ENCODE results near the gene HPN.
A peak's percentile ranks its signal among the peaks of the same experiment; 100 is the strongest.
"Not testable (repeated sequence)": the region's sequence is repeated elsewhere in the genome, so short reads cannot be mapped to it uniquely, and the experiment has no call there.

The HPN gene

GRCh38 chr19:35004517-35005255 is 36.8 kb upstream of the HPN start:
- Mint-ChIP-seq H3K9me3 (no peaks in the 10 kb centered on the region), H3K4me3 (no peak overlapping the region), H3K27ac (peak overlapping the region; percentile 52), H3K4me1 (ENCODE audit: low read depth) (peaks cover 35% of the 10 kb centered on the region), H3K27me3 (ENCODE audit: low read depth) (no peaks in the 10 kb centered on the region), H3K36me3 (ENCODE audit: low read depth) (peaks cover 25% of the 10 kb centered on the region)
- no peak for DNase-seq (ENCODE audit: low spot score)

GRCh38 chr19:35005256-35005977 is 36.1 kb upstream of the HPN start:
- Mint-ChIP-seq H3K27ac (no peak overlapping the region), H3K4me1 (ENCODE audit: low read depth) (peaks cover 34% of the 10 kb centered on the region), H3K27me3 (ENCODE audit: low read depth) (no peaks in the 10 kb centered on the region), H3K4me3 (no peak overlapping the region), H3K9me3 (no peaks in the 10 kb centered on the region), H3K36me3 (ENCODE audit: low read depth) (peaks cover 27% of the 10 kb centered on the region)
- DNase-seq (ENCODE audit: low spot score) = no peak

- H3K4me1 Mint-ChIP-seq (ENCODE audit: low read depth) = peaks cover 32% of the 10 kb centered on the region
- H3K4me3 Mint-ChIP-seq; H3K27ac Mint-ChIP-seq; H3K27me3 Mint-ChIP-seq (ENCODE audit: low read depth); H3K9me3 Mint-ChIP-seq; DNase-seq (ENCODE audit: low spot score): not testable (repeated sequence)
- H3K36me3 Mint-ChIP-seq (ENCODE audit: low read depth) = peaks cover 31% of the 10 kb centered on the region
Measured at GRCh38 chr19:35006007-35006341, 35.5 kb upstream of the HPN start.

- Mint-ChIP-seq H3K27ac (no peak overlapping the region), H3K4me1 (ENCODE audit: low read depth) (peaks cover 31% of the 10 kb centered on the region), H3K9me3 (no peaks in the 10 kb centered on the region), H3K27me3 (ENCODE audit: low read depth) (no peaks in the 10 kb centered on the region), H3K36me3 (ENCODE audit: low read depth) (peaks cover 31% of the 10 kb centered on the region), H3K4me3 (no peak overlapping the region)
- no peak for DNase-seq (ENCODE audit: low spot score)
Measured at GRCh38 chr19:35006342-35006998, 35.1 kb upstream of the HPN start.

- Mint-ChIP-seq H3K4me1 (ENCODE audit: low read depth) (peaks cover 27% of the 10 kb centered on the region), H3K9me3 (no peaks in the 10 kb centered on the region), H3K36me3 (ENCODE audit: low read depth) (peaks cover 31% of the 10 kb centered on the region), H3K4me3 (no peak overlapping the region), H3K27ac (no peak overlapping the region), H3K27me3 (ENCODE audit: low read depth) (no peaks in the 10 kb centered on the region)
- no peak for DNase-seq (ENCODE audit: low spot score)
Measured at GRCh38 chr19:35006999-35007365, 34.5 kb upstream of the HPN start.

- not testable (repeated sequence) for H3K9me3 Mint-ChIP-seq; DNase-seq (ENCODE audit: low spot score); H3K27me3 Mint-ChIP-seq (ENCODE audit: low read depth); H3K27ac Mint-ChIP-seq; H3K4me3 Mint-ChIP-seq
- Mint-ChIP-seq H3K4me1 (ENCODE audit: low read depth) (peaks cover 26% of the 10 kb centered on the region), H3K36me3 (ENCODE audit: low read depth) (peaks cover 34% of the 10 kb centered on the region)
Measured at GRCh38 chr19:35007427-35007826, 34.1 kb upstream of the HPN start.

GRCh38 chr19:35008891-35009341 is 32.6 kb upstream of the HPN start:
- Mint-ChIP-seq H3K9me3 (no peaks in the 10 kb centered on the region), H3K36me3 (ENCODE audit: low read depth) (peaks cover 39% of the 10 kb centered on the region), H3K4me1 (ENCODE audit: low read depth) (peaks cover 27% of the 10 kb centered on the region)

GRCh38 chr19:35009424-35010415 is 31.8 kb upstream of the HPN start:
- peaks cover 45% of the 10 kb centered on the region for H3K36me3 Mint-ChIP-seq (ENCODE audit: low read depth)
- peaks cover 31% of the 10 kb centered on the region for H3K4me1 Mint-ChIP-seq (ENCODE audit: low read depth)
- H3K27me3 Mint-ChIP-seq (ENCODE audit: low read depth) = no peaks in the 10 kb centered on the region
- no peaks in the 10 kb centered on the region for H3K9me3 Mint-ChIP-seq
- DNase-seq (ENCODE audit: low spot score) = no peak
- H3K27ac Mint-ChIP-seq = no peak overlapping the region
- H3K4me3 Mint-ChIP-seq = no peak overlapping the region

More at GRCh38 chr19:35008891-35009341, 32.6 kb upstream of the HPN start:
- DNase-seq (ENCODE audit: low spot score) = no peak
- Mint-ChIP-seq H3K27me3 (ENCODE audit: low read depth) (no peaks in the 10 kb centered on the region), H3K4me3 (no peak overlapping the region), H3K27ac (no peak overlapping the region)

- no peaks in the 10 kb centered on the region for H3K9me3 Mint-ChIP-seq
- H3K27me3 Mint-ChIP-seq (ENCODE audit: low read depth) = no peaks in the 10 kb centered on the region
- no peak for DNase-seq (ENCODE audit: low spot score)
- H3K4me1 Mint-ChIP-seq (ENCODE audit: low read depth) = peaks cover 32% of the 10 kb centered on the region
- H3K27ac Mint-ChIP-seq = peak overlapping the region; percentile 26
- H3K36me3 Mint-ChIP-seq (ENCODE audit: low read depth) = peaks cover 58% of the 10 kb centered on the region
- H3K4me3 Mint-ChIP-seq = no peak overlapping the region
Measured at GRCh38 chr19:35011091-35011689, 30.3 kb upstream of the HPN start.

GRCh38 chr19:35011737-35012682 is 29.5 kb upstream of the HPN start:
- H3K27me3 Mint-ChIP-seq (ENCODE audit: low read depth) = no peaks in the 10 kb centered on the region
- H3K4me1 Mint-ChIP-seq (ENCODE audit: low read depth) = peaks cover 27% of the 10 kb centered on the region
- no peak overlapping the region for H3K4me3 Mint-ChIP-seq
- DNase-seq (ENCODE audit: low spot score) = no peak
- H3K27ac Mint-ChIP-seq = no peak overlapping the region
- H3K36me3 Mint-ChIP-seq (ENCODE audit: low read depth) = peaks cover 52% of the 10 kb centered on the region
- no peaks in the 10 kb centered on the region for H3K9me3 Mint-ChIP-seq

GRCh38 chr19:35013041-35013819 is 28.3 kb upstream of the HPN start:
- H3K4me1 Mint-ChIP-seq (ENCODE audit: low read depth) = peaks cover 26% of the 10 kb centered on the region
- DNase-seq (ENCODE audit: low spot score) = peak; percentile 63
- no peaks in the 10 kb centered on the region for H3K27me3 Mint-ChIP-seq (ENCODE audit: low read depth)
- peak overlapping the region; percentile 62 for H3K27ac Mint-ChIP-seq
- H3K9me3 Mint-ChIP-seq = no peaks in the 10 kb centered on the region
- H3K36me3 Mint-ChIP-seq (ENCODE audit: low read depth) = peaks cover 54% of the 10 kb centered on the region
- peak overlapping the region; percentile 57 for H3K4me3 Mint-ChIP-seq
